GM21825 (cell line): Measurements from ENCODE around the gene CORO2B.
"Not testable (repeated sequence)": the region's sequence is repeated elsewhere in the genome, so short reads cannot be mapped to it uniquely, and the experiment has no call there.

Experiments used
- ATAC-seq: cut with Tn5 transposase; IDR thresholded peaks from one replicate; pipeline ENCODE4 v1.9.1; 2021; ENCODE audit warnings: mild to moderate bottlenecking, moderate library complexity; ENCODE audit not compliant: unreplicated experiment

Gene CORO2B

GRCh38 chr15:68644083-68644904 is 65.5 kb downstream of the CORO2B start:
- no peak for ATAC-seq

- no peak for ATAC-seq
Measured at GRCh38 chr15:68644996-68645395, 66.2 kb downstream of the CORO2B start.

- ATAC-seq, result no peak
Measured at GRCh38 chr15:68646156-68646555, 67.4 kb downstream of the CORO2B start.

- ATAC-seq, result no peak
Measured at GRCh38 chr15:68646696-68647095, 67.9 kb downstream of the CORO2B start.

GRCh38 chr15:68647361-68647760 is 68.6 kb downstream of the CORO2B start:
- not testable (repeated sequence) for ATAC-seq

GRCh38 chr15:68650901-68651709 is 72.3 kb downstream of the CORO2B start:
- ATAC-seq, result no peak

- ATAC-seq, result no peak
Measured at GRCh38 chr15:68651916-68652525, 73.2 kb downstream of the CORO2B start.

GRCh38 chr15:68653031-68653635 is 74.3 kb downstream of the CORO2B start:
- no peak for ATAC-seq

GRCh38 chr15:68653801-68654200 is 75.0 kb downstream of the CORO2B start:
- ATAC-seq, result no peak

- no peak for ATAC-seq
Measured at GRCh38 chr15:68654786-68655560, 76.2 kb downstream of the CORO2B start.

GRCh38 chr15:68655686-68656437 is 77.1 kb downstream of the CORO2B start:
- ATAC-seq, result no peak

- ATAC-seq, result no peak
Measured at GRCh38 chr15:68656438-68656739, 77.6 kb downstream of the CORO2B start.

GRCh38 chr15:68658151-68658550 is 79.4 kb downstream of the CORO2B start:
- no peak for ATAC-seq

- no peak for ATAC-seq
Measured at GRCh38 chr15:68658641-68659358, 80.0 kb downstream of the CORO2B start.

GRCh38 chr15:68663526-68663925 is 84.7 kb downstream of the CORO2B start:
- no peak for ATAC-seq

GRCh38 chr15:68666120-68666811 is 87.5 kb downstream of the CORO2B start:
- no peak for ATAC-seq

GRCh38 chr15:68666812-68667450 is 88.1 kb downstream of the CORO2B start:
- ATAC-seq, result no peak
